Activated CD4-positive, alpha-beta T cell treated with anti-CD3 and anti-CD28 coated beads for 36 hours (primary cell): ENCODE measurements around the gene GNAS. TPM values are rescaled to one million over a fixed set of nuclear protein-coding genes. Genes with fewer than 3 reads are reported as not detected.

Experiments used
- ATAC-seq: fragments of 200-7000 bp; cut with Tn5 transposase; one replicate; pipeline ENCODE4 v1.10.0; 2021; ENCODE audit warnings: mild to moderate bottlenecking, moderate library complexity
- CTCF ChIA-PET: fragments of 350-600 bp; sonication (Branson Sonifier 250); formaldehyde crosslinking; loops from one replicate; lab custom pipeline; 2021; ENCODE audit warnings: antibody characterized with exemption; lab: Charles Lee
- POLR2A ChIA-PET: fragments of 350-600 bp; sonication (Branson Sonifier 250); formaldehyde crosslinking; loops from one replicate; lab custom pipeline; 2021; ENCODE audit warnings: antibody characterized with exemption, inconsistent platforms; lab: Charles Lee
- DNase-seq: peaks from one replicate; pipeline ENCODE4 v3.0.0-alpha.2; 2020
- H3K27ac Mint-ChIP-seq: one replicate; pipeline ENCODE4 v1.8.0; 2021; ENCODE audit warnings: mixed read lengths
- H3K27me3 Mint-ChIP-seq: one replicate; pipeline ENCODE4 v1.8.0; 2021; ENCODE audit warnings: mixed read lengths
- H3K36me3 Mint-ChIP-seq: one replicate; pipeline ENCODE4 v1.8.0; 2021; ENCODE audit warnings: low read depth, mixed read lengths
- H3K4me1 Mint-ChIP-seq: one replicate; pipeline ENCODE4 v1.8.0; 2021; ENCODE audit warnings: mixed read lengths
- H3K4me3 Mint-ChIP-seq: one replicate; pipeline ENCODE4 v1.8.0; 2021; ENCODE audit warnings: mild to moderate bottlenecking, moderate library complexity, mixed read lengths
- H3K9me3 Mint-ChIP-seq: one replicate; pipeline ENCODE4 v1.8.0; 2021; ENCODE audit warnings: low read depth, mixed read lengths
- intact Hi-C, 2 experiments: fragments of 100-400 bp; cut with DNase I in 1 of 2; cut with micrococcal nuclease in 1 of 2; formaldehyde crosslinking; loops; one replicate each; pipeline versions ENCODE4 v1.14.2 to v1.15.1; 2022 to 2024; cut with DNase I, micrococcal nuclease
- total RNA-seq, 2 experiments: library from RNA; stranded (reverse); gene quantifications; one replicate each; pipeline ENCODE4 v1.2.3, GENCODE V29; 2021

GNAS gene
- total RNA-seq = 100 to 1,000 TPM; 713 to 965 TPM

DNA sequence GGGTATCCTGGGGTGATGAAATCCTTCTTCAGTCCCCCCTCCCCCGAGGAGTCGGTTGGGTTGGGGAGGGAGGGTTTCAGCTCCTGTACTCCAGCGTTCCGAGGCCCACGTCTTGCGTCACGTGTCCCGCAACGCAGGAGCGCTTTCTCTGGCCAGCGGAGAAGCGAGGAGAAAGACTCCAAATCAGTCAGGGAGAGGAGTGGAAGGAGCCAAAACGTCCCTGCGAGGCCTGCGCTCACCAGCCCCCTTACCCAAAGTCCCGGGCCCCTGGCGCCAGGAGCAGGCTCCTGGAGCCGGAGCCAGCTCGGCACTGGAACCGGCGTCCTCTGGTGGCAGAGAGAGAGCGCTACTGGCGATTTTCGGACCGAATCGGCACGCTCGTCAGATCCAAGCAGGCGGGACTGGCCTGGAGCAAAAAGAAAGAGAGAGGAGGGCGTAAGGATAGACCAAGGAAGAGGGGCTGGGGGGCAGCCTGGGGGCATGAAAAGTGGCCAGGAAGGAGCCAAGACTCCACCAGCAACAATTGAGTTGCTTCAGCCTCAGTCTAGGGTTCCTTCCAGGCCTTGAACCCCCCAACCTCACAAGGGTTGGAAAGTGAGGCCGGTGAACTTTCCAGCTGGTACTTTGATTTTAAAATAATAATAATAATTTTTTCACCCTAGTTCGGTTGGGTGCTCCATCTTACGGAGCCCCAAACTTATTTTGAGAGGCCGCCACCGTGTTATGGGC is at the start of gene GNAS:
GNAS (plus strand) TSS at position 174 of the 729 bp plus-strand sequence.
- H3K4me1 Mint-ChIP-seq = peaks cover 20% of the 10 kb centered on the region
- ChIA-PET CTCF (interaction anchor here (0.5 to 1.1 kb wide), 8 partner anchors 8 to 371 kb away, joined by 3 to 5 read pairs (median 4); partner anchors contain the start of gene STX16), POLR2A (no interaction called here)
- no peaks in the 10 kb centered on the region for H3K9me3 Mint-ChIP-seq
- ATAC-seq = peak; percentile 30
- no peak within 1 kb of the TSS for H3K27ac Mint-ChIP-seq
- intact Hi-C loops = loop anchor here (1.0 to 5.0 kb wide), 5 partner anchors 34 to 615 kb away; partner anchors contain the start of gene STX16 (in 1 of the 2)
- peak within 1 kb of the TSS; percentile 77 for H3K4me3 Mint-ChIP-seq
- peaks cover 51% of the 10 kb centered on the region for H3K27me3 Mint-ChIP-seq
- DNase-seq = peak; percentile 82
- H3K36me3 Mint-ChIP-seq = no peaks in the 10 kb centered on the region

DNA sequence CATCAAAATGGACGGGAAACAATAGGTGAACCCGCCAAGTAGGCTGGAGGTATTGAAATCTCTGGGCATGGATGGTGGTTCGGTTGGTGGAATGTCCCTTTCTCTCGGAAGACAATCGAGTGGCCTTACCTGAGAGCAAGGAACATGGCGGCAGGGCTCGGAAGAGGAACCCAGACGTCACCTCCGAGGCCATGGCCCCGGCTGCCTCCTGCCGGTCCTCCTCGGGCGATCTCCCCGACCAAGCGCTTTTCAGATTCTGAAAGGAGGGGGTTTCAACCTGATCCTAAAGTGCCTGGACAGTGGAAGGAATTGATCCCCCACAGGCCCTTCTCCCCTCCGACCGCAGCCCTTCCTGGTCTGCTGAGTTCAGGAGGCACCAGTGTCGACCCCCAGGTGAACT is 49.0 kb upstream of the GNAS start:
- DNase-seq (no peak), ATAC-seq (no peak)
- Mint-ChIP-seq H3K4me1 (no peaks in the 10 kb centered on the region), H3K9me3 (no peaks in the 10 kb centered on the region), H3K4me3 (no peak overlapping the region), H3K27ac (no peak overlapping the region), H3K27me3 (peaks cover 26% of the 10 kb centered on the region), H3K36me3 (no peaks in the 10 kb centered on the region)
- POLR2A ChIA-PET = no interaction called here
- CTCF ChIA-PET = no interaction called here
- intact Hi-C loops = no loop called here

DNA sequence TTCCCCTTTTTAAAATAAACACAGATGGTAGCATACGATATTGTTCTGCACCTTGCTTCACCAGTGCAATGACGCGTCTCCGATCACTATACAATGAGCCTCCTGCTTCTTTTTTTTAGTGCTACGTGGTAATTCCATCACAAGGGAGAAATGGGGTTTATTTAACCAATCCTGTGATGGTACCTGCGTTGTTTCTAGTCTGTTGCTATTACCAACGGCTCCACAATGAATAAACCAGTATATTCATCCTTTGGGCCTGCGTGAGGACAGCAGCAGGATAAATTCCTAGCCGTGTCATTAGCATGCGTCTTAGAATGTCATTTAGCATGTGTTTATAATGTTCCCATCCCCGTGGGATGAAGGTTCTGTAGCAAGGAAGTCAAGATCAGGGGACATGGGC is 44.7 kb upstream of the GNAS start:
- Mint-ChIP-seq H3K4me1 (peaks cover 2% of the 10 kb centered on the region), H3K36me3 (no peaks in the 10 kb centered on the region), H3K27ac (no peak overlapping the region), H3K9me3 (no peaks in the 10 kb centered on the region), H3K27me3 (peaks cover 36% of the 10 kb centered on the region), H3K4me3 (no peak overlapping the region)
- ATAC-seq (no peak), DNase-seq (no peak)
- ChIA-PET POLR2A (no interaction called here), CTCF (no interaction called here)
- intact Hi-C loops = no loop called here

DNA sequence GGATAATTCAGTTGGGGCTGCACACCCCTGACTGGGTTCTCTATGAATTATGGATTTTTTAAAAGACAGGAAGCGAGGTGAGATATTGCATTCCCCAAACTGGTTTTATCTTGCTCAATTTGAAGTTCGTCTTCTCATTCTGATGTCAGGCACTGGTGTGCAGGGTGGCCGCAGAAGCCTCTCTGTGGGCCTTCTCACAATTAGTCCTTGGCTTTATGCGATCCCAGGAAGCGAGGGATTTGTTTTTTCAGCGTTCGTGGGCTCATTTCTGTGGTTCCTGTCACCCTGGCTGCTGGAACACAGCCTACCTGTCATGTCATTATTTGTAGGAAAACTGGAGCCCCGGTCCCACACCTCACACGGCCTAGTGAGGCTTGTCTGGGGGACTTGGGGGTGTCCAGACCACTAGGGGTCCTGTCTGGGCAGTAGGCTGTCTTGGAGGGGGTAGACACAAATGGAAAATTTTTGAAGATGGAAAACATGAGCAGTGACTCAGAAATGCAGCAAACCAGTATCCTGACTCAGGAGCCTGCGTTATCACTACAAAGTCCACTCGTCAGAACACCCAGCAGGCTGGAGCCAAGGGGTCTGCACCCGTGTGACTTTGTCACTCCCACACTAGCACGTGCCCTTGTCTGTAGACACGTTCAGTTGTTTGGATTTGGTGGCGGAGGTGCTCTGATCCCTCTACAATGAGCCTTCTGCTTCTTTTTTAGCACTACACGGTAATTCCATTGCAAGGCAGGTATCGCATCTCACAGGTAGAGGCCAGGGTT is 44.1 kb upstream of the GNAS start:
- POLR2A ChIA-PET = no interaction called here
- intact Hi-C loops = no loop called here
- no peaks in the 10 kb centered on the region for H3K9me3 Mint-ChIP-seq
- no peaks in the 10 kb centered on the region for H3K36me3 Mint-ChIP-seq
- CTCF ChIA-PET = no interaction called here
- peaks cover 2% of the 10 kb centered on the region for H3K4me1 Mint-ChIP-seq
- DNase-seq = no peak
- peaks cover 42% of the 10 kb centered on the region for H3K27me3 Mint-ChIP-seq
- no peak overlapping the region for H3K27ac Mint-ChIP-seq
- no peak for ATAC-seq
- H3K4me3 Mint-ChIP-seq = no peak overlapping the region

DNA sequence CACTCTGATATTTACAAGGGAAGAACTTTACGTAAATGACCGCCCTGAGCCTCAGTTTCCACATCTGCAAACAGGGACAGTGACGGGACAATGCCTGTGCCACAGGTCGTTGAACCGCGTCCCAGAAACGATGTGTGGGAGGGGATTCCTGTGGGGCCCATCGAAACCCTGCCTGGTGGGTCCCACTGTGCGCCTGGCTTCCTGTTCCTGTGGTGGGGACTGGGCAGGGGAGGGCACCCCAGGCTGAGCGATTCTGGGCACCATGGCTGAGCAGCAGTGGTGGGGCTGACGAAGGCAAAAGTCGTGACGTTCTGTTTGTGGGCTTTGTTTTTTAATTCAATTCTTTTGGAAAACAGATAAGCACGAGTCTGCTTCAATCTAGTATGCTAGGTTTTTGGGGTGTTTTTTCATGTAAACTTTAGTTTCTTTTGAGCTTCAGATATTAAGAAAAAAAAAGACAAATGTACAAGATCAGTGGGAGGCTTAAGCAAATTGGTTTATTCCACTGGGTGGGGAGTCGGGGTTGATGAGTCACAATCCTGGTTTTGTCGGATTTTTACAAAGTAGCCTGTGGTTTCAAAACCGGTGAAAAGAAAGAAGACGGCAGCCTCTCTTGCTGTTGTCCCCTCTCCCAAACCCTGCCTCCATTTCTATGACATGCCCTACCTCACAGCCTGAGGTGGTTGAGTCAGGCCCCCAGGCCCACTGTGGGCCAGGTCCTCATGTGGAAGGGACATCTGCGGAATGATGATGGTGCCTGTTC is 42.2 kb upstream of the GNAS start:
- no peak overlapping the region for H3K4me3 Mint-ChIP-seq
- intact Hi-C loops = loop anchor here (10.0 kb wide), 2 partner anchors 325 to 1195 kb away; no protein-coding TSS in a partner anchor
- ATAC-seq (peak; percentile 39), DNase-seq (peak; percentile 26)
- peaks cover 45% of the 10 kb centered on the region for H3K27me3 Mint-ChIP-seq
- H3K36me3 Mint-ChIP-seq = no peaks in the 10 kb centered on the region
- ChIA-PET CTCF (interaction anchor here (0.7 to 0.8 kb wide), 2 partner anchors 12 to 43 kb away, joined by 3 to 4 read pairs; no protein-coding TSS in a partner anchor), POLR2A (no interaction called here)
- H3K4me1 Mint-ChIP-seq = peaks cover 2% of the 10 kb centered on the region
- H3K9me3 Mint-ChIP-seq = no peaks in the 10 kb centered on the region
- H3K27ac Mint-ChIP-seq = no peak overlapping the region

DNA sequence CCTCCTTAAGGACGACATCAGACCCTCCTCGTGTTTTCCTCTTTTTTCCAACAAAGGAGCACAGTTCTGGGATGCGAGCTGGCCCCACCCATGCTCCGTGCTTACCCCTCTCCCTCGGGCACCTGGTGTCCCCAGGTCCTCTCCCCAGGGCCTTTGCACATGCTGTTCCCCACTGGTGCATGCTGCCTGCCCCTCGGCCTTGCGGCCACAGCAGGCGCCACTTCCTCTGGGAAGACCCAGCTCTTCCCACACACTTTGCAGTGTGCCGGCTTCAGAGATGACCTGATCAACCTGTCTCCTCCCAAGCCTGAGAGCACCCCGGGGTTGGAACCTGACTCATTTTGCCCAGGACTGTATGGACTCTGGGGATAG is 41.7 kb upstream of the GNAS start:
- intact Hi-C loops = loop anchor here (10.0 kb wide), 2 partner anchors 326 to 1196 kb away; no protein-coding TSS in a partner anchor
- CTCF ChIA-PET = interaction anchor here (0.8 kb wide), 1 partner anchor 42 kb away, joined by 3 read pairs; no protein-coding TSS in a partner anchor

DNA sequence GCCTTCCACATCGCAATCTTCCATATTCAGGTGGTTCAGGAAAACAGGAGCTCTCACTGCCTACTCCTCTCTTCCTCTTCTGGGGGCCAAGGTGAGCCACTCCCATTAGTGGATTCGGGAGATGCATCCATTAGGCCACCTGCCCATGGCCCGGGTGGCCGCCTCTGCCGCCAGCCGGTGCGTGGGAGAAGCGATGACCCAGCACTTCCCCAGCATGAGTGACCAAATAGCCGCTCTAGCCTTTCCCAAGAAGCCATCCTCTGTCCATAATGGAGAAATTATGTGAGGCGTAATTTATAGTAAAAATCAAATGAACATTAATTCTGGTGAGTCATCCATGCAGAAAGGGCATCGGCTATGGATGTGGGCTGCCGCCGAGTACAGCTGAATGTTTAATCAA is 41.2 kb upstream of the GNAS start:
- no peak for ATAC-seq
- intact Hi-C loops = loop anchor here (10.0 kb wide), 2 partner anchors 327 to 1197 kb away; no protein-coding TSS in a partner anchor
- H3K9me3 Mint-ChIP-seq = no peaks in the 10 kb centered on the region
- H3K4me1 Mint-ChIP-seq = peaks cover 2% of the 10 kb centered on the region
- DNase-seq = no peak
- no peak overlapping the region for H3K4me3 Mint-ChIP-seq
- no peaks in the 10 kb centered on the region for H3K36me3 Mint-ChIP-seq
- no peak overlapping the region for H3K27ac Mint-ChIP-seq
- peaks cover 44% of the 10 kb centered on the region for H3K27me3 Mint-ChIP-seq
- ChIA-PET POLR2A (no interaction called here), CTCF (interaction anchor here (0.8 kb wide), 1 partner anchor 42 kb away, joined by 3 read pairs; no protein-coding TSS in a partner anchor)

More for the DNA sequence above, 41.7 kb upstream of the GNAS start:
- DNase-seq = no peak
- no peak for ATAC-seq
- H3K4me1 Mint-ChIP-seq = peaks cover 2% of the 10 kb centered on the region
- POLR2A ChIA-PET = no interaction called here
- no peaks in the 10 kb centered on the region for H3K36me3 Mint-ChIP-seq
- H3K9me3 Mint-ChIP-seq = no peaks in the 10 kb centered on the region
- no peak overlapping the region for H3K4me3 Mint-ChIP-seq
- H3K27ac Mint-ChIP-seq = no peak overlapping the region
- peaks cover 46% of the 10 kb centered on the region for H3K27me3 Mint-ChIP-seq

DNA sequence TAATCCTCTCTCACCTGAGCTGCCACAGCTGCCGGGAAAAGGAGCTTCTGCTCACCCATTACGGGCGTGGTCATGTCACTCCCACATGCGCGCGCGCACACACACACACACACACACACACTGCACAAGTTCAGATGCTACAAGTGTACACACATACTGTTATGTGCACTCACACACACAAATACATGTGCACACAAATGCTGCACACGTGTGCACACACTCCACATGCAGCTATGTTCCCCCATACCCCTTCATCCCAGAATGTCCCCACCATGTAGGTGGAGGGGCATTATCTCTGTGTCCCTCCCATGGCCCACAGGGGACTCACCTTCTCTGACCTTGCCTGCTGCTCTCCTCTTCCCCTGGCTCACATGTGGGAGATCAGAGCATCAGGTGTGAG is 39.1 kb upstream of the GNAS start:
- ATAC-seq = no peak
- H3K27me3 Mint-ChIP-seq = peaks cover 46% of the 10 kb centered on the region
- CTCF ChIA-PET = no interaction called here
- POLR2A ChIA-PET = no interaction called here
- H3K36me3 Mint-ChIP-seq = peaks cover 6% of the 10 kb centered on the region
- intact Hi-C loops = loop anchor here (10.0 kb wide), 2 partner anchors 329 to 1199 kb away; no protein-coding TSS in a partner anchor
- H3K27ac Mint-ChIP-seq = no peak overlapping the region
- H3K4me1 Mint-ChIP-seq = peaks cover 7% of the 10 kb centered on the region
- no peak overlapping the region for H3K4me3 Mint-ChIP-seq
- DNase-seq = no peak
- H3K9me3 Mint-ChIP-seq = no peaks in the 10 kb centered on the region

DNA sequence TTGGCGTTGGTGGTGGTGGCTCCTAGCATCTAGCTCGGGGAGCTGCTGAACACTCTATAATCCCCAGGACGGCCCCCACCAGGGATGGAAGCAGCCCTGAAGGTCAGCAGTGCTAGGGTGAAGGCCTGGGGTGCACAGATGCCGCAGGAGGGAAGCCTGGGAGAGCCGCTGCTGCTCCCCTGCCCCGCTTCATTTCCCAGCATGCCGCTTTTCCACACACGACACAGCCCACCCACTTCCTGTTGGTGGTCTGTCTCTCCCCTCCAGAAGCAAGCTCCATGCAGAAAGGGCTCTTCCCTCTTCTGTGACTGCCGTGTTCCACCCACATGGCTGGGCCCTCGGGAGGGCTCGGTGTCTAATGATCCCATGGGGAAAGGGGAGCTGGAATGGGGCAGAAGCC is 37.1 kb upstream of the GNAS start:
- Mint-ChIP-seq H3K36me3 (peaks cover 7% of the 10 kb centered on the region), H3K27me3 (peaks cover 33% of the 10 kb centered on the region), H3K4me3 (no peak overlapping the region), H3K27ac (no peak overlapping the region), H3K4me1 (peaks cover 17% of the 10 kb centered on the region), H3K9me3 (no peaks in the 10 kb centered on the region)
- intact Hi-C loops = loop anchor here (10.0 kb wide), 2 partner anchors 331 to 1201 kb away; no protein-coding TSS in a partner anchor
- DNase-seq = no peak
- ChIA-PET CTCF (interaction anchor here (0.5 to 0.7 kb wide), 2 partner anchors 363 to 1467 kb away, joined by 3 to 4 read pairs; no protein-coding TSS in a partner anchor), POLR2A (no interaction called here)
- no peak for ATAC-seq

DNA sequence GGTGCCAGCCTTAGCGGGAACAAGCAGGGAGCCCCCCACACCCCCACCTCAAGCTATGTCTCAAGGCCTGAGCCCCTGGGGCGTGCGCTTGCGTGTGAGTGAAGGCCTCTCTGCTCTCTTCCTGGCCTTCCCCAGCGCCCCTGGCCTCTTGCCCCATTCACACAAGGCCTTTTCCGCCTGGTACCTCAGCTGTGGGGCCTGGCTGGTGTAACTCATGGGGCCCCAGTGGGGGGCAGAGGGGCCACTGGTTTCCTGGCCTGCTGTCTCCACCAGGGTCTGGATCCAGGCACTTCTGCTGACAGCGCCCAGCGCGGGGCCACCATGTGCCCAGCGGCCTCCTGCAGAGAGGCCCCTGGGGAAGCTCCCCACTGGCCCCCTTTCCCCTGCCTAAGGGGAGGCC is 36.5 kb upstream of the GNAS start:
- H3K4me1 Mint-ChIP-seq = peaks cover 16% of the 10 kb centered on the region
- H3K9me3 Mint-ChIP-seq = peaks cover 4% of the 10 kb centered on the region
- ATAC-seq = no peak
- H3K27ac Mint-ChIP-seq = no peak overlapping the region
- ChIA-PET POLR2A (no interaction called here), CTCF (no interaction called here)
- intact Hi-C loops = loop anchor here (10.0 kb wide), 2 partner anchors 331 to 1201 kb away; no protein-coding TSS in a partner anchor
- DNase-seq = no peak
- H3K4me3 Mint-ChIP-seq = no peak overlapping the region
- H3K27me3 Mint-ChIP-seq = peaks cover 38% of the 10 kb centered on the region
- H3K36me3 Mint-ChIP-seq = peaks cover 13% of the 10 kb centered on the region
